AG09319 (cell line): Measurements from ENCODE around the gene SLC13A2.
"Not testable (repeated sequence)": the region's sequence is repeated elsewhere in the genome, so short reads cannot be mapped to it uniquely, and the experiment has no call there.

Experiments
- DNase-seq: peaks from one replicate; pipeline ENCODE4 v3.0.0-alpha.2; 2010; ENCODE audit warnings: low read depth; ENCODE audit errors: extremely low read depth
- TF ChIP-seq, protein P1 (sequence below): IDR thresholded peaks from 2 replicates; pipeline ENCODE4 v1.5.1; 2011; ENCODE audit warnings: low read depth, mild to moderate bottlenecking, inconsistent platforms, low read length, moderate library complexity

Gene SLC13A2, protein sequence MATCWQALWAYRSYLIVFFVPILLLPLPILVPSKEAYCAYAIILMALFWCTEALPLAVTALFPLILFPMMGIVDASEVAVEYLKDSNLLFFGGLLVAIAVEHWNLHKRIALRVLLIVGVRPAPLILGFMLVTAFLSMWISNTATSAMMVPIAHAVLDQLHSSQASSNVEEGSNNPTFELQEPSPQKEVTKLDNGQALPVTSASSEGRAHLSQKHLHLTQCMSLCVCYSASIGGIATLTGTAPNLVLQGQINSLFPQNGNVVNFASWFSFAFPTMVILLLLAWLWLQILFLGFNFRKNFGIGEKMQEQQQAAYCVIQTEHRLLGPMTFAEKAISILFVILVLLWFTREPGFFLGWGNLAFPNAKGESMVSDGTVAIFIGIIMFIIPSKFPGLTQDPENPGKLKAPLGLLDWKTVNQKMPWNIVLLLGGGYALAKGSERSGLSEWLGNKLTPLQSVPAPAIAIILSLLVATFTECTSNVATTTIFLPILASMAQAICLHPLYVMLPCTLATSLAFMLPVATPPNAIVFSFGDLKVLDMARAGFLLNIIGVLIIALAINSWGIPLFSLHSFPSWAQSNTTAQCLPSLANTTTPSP

DNA sequence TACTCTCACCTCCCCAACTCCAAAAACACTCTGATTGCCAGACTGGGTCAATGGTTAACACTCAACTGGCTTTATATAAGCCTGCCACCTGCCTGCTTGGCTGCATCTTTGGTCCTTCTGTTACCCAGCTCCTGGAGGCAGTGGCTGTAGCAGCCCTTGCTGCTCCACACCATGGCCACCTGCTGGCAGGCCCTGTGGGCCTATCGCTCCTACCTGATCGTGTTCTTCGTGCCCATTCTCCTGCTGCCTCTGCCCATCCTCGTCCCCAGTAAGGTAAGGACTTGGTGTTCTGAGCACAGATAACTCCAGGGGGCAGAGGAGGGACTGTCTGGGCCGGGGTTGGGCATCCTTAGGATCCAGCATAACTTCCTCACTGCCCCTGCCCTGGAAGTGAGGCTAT lies at the start of gene SLC13A2:
Gene SLC13A2, plus strand, starts transcription at position 103 of the 400 bp plus-strand sequence. Its CDS starts 69 bp downstream, at position 172.
- no peak for DNase-seq
- TF ChIP-seq, protein P1, sequence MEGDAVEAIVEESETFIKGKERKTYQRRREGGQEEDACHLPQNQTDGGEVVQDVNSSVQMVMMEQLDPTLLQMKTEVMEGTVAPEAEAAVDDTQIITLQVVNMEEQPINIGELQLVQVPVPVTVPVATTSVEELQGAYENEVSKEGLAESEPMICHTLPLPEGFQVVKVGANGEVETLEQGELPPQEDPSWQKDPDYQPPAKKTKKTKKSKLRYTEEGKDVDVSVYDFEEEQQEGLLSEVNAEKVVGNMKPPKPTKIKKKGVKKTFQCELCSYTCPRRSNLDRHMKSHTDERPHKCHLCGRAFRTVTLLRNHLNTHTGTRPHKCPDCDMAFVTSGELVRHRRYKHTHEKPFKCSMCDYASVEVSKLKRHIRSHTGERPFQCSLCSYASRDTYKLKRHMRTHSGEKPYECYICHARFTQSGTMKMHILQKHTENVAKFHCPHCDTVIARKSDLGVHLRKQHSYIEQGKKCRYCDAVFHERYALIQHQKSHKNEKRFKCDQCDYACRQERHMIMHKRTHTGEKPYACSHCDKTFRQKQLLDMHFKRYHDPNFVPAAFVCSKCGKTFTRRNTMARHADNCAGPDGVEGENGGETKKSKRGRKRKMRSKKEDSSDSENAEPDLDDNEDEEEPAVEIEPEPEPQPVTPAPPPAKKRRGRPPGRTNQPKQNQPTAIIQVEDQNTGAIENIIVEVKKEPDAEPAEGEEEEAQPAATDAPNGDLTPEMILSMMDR = no peak

DNA sequence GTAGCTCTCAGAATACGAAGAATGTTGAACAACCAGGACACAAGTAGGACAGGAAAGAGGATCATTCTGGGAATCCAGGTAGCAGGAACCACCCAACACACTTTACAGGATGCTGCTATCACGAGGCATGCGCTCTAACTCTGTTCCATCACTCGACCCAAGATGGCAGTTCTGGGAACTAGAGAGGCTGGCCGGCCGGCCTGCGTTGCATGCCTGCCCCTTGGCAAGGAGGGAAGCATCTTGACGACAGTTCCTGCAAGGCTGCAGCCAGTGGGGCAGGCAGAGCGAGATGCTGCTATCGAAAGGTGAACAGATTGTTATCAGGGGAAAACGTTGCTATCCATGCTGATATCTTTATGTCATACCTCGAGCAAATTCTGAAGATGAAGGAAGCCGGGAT lies 48.2 kb upstream of the SLC13A2 start:
- TF ChIP-seq, protein P1 = no peak

DNA sequence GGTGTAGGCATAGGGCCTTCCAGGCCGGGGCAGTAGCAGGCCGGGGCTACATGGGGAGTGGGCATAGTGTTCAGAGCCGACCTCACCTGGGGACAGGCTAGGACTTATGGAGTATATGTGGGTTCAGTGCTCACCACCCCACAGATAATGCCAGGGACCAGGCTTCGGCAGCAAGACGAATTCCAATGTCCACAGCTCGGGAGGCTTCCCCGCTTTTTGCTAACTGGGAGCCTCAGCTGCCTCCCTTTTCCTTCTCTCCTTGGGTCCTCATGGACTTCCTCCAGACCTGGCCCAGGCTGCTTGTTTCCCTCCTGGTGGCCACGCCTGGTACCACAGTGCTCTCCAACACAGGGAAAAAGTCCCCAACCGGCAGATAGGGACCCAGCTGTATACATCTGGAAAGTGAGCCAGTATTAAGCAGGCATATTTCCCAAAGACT lies 47.3 kb upstream of the SLC13A2 start:
- no peak for DNase-seq
- TF ChIP-seq, protein P1 = peak; percentile 9

More for the DNA sequence above, 48.2 kb upstream of the SLC13A2 start:
- no peak for DNase-seq

DNA sequence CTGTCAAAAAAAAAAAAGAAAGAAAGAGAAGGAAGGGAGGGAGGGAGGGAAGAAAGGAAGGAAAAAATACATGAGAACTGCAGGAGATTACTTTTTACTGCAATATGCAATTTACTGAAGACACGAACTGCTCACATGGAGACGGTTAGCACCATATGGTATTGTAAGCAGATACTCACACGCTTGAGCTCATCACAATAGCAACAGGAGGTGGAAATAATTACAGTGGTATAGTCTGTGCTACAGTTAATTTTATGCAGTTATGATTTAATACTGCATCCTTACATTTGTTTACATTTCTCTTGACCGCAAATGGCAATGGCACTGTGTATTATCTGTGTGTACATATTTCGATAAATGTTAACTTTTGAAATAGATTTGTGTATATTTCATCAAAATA lies 46.1 kb upstream of the SLC13A2 start:
- TF ChIP-seq, protein P1 = no peak

DNA sequence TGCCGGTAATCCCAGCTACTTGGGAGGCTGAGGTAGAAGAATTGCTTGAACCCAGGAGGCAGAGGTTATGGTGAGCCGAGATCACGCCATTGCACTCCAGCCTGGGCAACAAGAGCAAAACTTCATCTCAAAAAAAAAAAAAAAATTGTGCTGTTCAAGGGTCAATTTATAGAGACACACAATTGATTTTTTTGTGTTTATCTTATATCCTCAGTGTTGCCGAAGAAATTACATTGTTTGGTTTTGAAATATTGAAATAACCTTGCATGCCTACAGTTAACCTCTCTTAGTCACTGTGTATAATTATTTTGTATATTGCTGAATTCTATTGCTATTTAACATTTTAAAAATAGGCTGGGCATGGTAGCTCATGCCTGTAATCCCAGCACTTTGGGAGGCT lies 45.5 kb upstream of the SLC13A2 start:
- not testable (repeated sequence) for DNase-seq

More for the DNA sequence above, 46.1 kb upstream of the SLC13A2 start:
- peak; percentile 57 for DNase-seq

DNA sequence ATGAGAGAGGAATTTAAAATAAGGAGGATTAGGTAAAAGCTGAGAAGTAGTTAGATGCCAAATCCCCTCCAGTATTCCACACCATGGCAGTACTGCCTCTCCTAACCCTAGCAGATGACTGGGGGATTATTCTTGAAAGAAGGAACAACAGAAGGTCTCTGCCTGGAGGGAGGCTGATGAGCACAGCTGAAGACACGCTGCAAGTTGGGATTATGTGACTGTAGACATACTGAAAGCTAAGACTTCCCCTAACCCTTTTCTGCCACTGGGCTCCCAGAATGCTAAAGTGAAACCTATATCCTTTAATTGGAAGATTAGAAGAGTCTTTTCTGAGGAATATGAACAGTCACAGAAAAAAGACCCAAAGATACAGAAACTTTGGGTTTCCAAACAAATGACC lies 39.7 kb upstream of the SLC13A2 start:
- TF ChIP-seq, protein P1 = no peak
- DNase-seq = no peak

DNA sequence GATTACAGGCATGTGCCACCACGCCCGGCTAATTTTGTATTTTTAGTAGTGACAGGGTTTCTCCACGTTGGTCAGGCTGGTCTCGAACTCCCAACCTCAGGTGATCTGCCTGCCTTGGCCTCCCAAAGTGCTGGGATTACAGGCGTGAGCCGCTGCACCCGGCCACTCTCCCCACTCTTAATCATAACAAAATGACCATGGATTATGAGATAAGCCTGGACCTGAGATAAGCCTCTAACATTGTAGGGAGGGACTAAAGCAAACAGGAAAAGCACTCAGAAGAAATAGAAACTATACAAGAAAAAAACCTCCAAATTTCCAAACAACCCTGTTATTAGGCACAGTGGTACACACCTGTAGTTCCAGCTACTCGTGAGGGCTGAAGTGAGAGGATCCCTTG lies 39.1 kb upstream of the SLC13A2 start:
- DNase-seq = not testable (repeated sequence)

DNA sequence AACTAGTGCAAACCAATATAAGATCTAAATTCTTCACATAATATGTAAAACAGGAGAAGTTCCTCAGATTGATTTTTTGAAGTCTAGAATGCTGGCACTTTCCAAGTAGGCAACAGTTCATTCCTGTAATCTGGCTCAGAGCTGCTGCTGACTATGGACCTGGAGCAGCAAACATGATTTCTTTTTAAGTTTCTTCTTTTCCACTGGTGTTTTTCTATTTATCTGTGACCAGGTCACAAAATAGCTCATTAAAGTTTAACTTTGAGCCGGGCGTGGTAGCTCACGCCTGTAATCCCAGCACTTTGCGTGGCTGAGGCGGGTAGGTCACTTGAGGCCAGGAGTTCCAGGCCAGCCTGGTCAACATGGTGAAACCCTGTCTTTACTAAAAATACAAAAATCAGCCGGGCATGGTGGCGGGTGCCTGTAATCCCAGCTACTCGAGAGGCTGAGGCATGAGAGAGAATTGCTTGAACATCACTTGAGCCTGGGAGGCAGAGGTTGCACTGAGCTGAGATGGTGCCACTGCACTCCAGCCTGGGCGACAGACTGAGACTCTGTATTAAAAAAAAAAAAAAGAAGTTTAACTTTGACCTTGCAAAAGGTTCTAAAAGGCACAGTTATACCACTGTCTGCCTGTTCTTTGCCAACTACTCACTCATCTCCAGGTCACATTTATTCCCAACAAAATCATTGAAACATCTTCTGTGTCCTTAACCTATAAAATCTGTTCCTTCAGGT lies 29.4 kb upstream of the SLC13A2 start:
- TF ChIP-seq, protein P1 = no peak
- DNase-seq = no peak
